ENCODE measurements around the gene ADNP. TPM values are rescaled to one million over a fixed set of nuclear protein-coding genes. Genes with fewer than 3 reads are reported as not detected.
A peak's percentile ranks its signal among the peaks of the same experiment; 100 is the strongest.

Gene ADNP
- total and polyA plus RNA-seq, 2 of the 4 experiments (the other 2 are of a cell fraction): 23.3 to 24.8 TPM

DNA sequence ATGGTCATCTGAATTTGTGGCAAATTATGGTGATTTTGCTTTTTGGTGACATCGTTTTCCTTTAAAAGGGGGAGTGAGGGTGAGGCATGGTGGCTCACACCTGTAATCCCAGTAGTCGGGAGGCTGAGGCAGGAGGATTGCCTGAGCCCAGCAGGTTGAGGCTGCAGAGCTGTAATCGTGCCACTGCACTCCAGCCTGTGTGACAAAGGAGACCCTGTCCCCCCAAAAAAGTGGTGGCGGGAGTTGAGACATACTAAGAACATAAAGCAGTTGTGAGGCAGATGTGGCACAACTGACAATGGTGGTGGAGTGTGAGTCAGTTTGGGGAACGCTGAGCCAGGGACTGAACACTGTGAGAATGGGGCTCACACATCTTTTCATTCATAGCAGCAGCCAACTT, 45.5 kb downstream of the ADNP start:
- H3K9me1 ChIP-seq (ENCODE audit: insufficient read depth, low read length): peaks cover 20% of the 10 kb centered on the region
- peaks cover 11% of the 10 kb centered on the region for H3K36me3 ChIP-seq (ENCODE audit: control insufficient read depth, insufficient read depth, low read length)
- no peak overlapping the region for H2AK9ac ChIP-seq (replicated peaks; ENCODE audit: low read depth, low read length, poor library complexity)
- H3K14ac ChIP-seq (replicated peaks; ENCODE audit: low read depth, low read length): no peak overlapping the region
- no peaks in the 10 kb centered on the region for H3K27me3 ChIP-seq (ENCODE audit: control insufficient read depth, insufficient read depth, low read length)
- no peak overlapping the region for H3K27ac ChIP-seq (ENCODE audit: insufficient read depth, low read length)
- 100% methylated on average over 1 of the region's 5 CpGs; no CpG with 5 or more reads in 1 of the 2 experiments for WGBS, 2 experiments (ENCODE audit: extremely low coverage in 2 of 2, insufficient read length in 1 of 2)
- H3K23ac ChIP-seq (ENCODE audit: low read depth, low read length): no peak overlapping the region
- H3K4me1 ChIP-seq (ENCODE audit: control insufficient read depth, insufficient read depth, low read length): no peaks in the 10 kb centered on the region
- H3K9ac ChIP-seq (ENCODE audit: low read depth, low read length): no peak overlapping the region
- TF ChIP-seq MAFK (IDR thresholded peaks at IDR 0.05; ENCODE audit: low read depth, low read length) (no peak), SMC3 (IDR thresholded peaks at IDR 0.05; ENCODE audit: low read depth, low read length) (no peak), CEBPB (IDR thresholded peaks at IDR 0.05; ENCODE audit: low read depth, low read length) (no peak), NFE2L2 (IDR thresholded peaks at IDR 0.05; ENCODE audit: low read depth, low read length) (no peak), CHD1 (IDR thresholded peaks at IDR 0.05; ENCODE audit: low read depth, low read length) (no peak), POLR2A (IDR thresholded peaks at IDR 0.05; ENCODE audit: low read depth, low read length) (no peak), MXI1 (IDR thresholded peaks at IDR 0.05; ENCODE audit: borderline replicate concordance, low read depth, low read length) (no peak), FOS (IDR thresholded peaks at IDR 0.05; ENCODE audit: low read depth, low read length) (no peak), RCOR1 (IDR thresholded peaks at IDR 0.05; ENCODE audit: insufficient replicate concordance, low read length) (no peak), RFX5 (IDR thresholded peaks at IDR 0.05; ENCODE audit: low read depth, low read length) (no peak), BHLHE40 (IDR thresholded peaks at IDR 0.05; ENCODE audit: low read depth, low read length) (no peak), RAD21 (IDR thresholded peaks at IDR 0.05; ENCODE audit: low read length) (no peak)
- TF ChIP-seq, protein P1, sequence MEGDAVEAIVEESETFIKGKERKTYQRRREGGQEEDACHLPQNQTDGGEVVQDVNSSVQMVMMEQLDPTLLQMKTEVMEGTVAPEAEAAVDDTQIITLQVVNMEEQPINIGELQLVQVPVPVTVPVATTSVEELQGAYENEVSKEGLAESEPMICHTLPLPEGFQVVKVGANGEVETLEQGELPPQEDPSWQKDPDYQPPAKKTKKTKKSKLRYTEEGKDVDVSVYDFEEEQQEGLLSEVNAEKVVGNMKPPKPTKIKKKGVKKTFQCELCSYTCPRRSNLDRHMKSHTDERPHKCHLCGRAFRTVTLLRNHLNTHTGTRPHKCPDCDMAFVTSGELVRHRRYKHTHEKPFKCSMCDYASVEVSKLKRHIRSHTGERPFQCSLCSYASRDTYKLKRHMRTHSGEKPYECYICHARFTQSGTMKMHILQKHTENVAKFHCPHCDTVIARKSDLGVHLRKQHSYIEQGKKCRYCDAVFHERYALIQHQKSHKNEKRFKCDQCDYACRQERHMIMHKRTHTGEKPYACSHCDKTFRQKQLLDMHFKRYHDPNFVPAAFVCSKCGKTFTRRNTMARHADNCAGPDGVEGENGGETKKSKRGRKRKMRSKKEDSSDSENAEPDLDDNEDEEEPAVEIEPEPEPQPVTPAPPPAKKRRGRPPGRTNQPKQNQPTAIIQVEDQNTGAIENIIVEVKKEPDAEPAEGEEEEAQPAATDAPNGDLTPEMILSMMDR (conservative IDR thresholded peaks at IDR 0.05; ENCODE audit: low read depth, low read length): no peak
- no peak overlapping the region for H2BK120ac ChIP-seq (ENCODE audit: low read depth, low read length)
- H2BK5ac ChIP-seq (ENCODE audit: low read depth, low read length, poor library complexity, severe bottlenecking): no peak overlapping the region
- no peak for DNase-seq
- no peak overlapping the region for H3K56ac ChIP-seq (ENCODE audit: extremely low read depth, insufficient read depth, low read length)
- no peak for ATAC-seq (ENCODE audit: low read depth)
- no peak overlapping the region for H2AK5ac ChIP-seq (ENCODE audit: low read depth, low read length)
- ChIA-PET POLR2A (ENCODE audit: unreplicated experiment) (no interaction called here), CTCF (interaction anchor here (0.6 kb wide), 1 partner anchor 91 kb away, joined by 3 read pairs; the partner anchor contains the start of gene BCAS4)
- no peak overlapping the region for H3K4me3 ChIP-seq (ENCODE audit: insufficient read depth, low read depth, low read length)
- H3K4ac ChIP-seq (ENCODE audit: low read depth, low read length): no peak overlapping the region
- peaks cover 19 to 48% of the 10 kb centered on the region in 2 experiments; a peak in 3 of 4 replicates for H3K79me1 ChIP-seq (ENCODE audit: low read depth in 1 of 2, low read length in 2 of 2)
- H2BK15ac ChIP-seq (ENCODE audit: low read depth, low read length): no peak overlapping the region
- no peak overlapping the region for H3K18ac ChIP-seq (ENCODE audit: low read depth, low read length)
- H2AFZ ChIP-seq (replicated peaks; ENCODE audit: low read length, poor library complexity): peak overlapping the region; percentile 33
- no peak overlapping the region for H4K5ac ChIP-seq (ENCODE audit: low read depth, low read length)
- no peak overlapping the region for H3K4me2 ChIP-seq (ENCODE audit: low read depth, low read length)
- dilution Hi-C loops (cut with HindIII; ENCODE audit: low sequenced_read_pairs, unreplicated experiment) (no loop called here), intact Hi-C loops (cut with micrococcal nuclease) (no loop called here), in situ Hi-C loops (cut with MboI; ENCODE audit: low sequenced_read_pairs) (no loop called here)
- 0 out of 2 replicates have a peak, but pooled peaks cover 2% of the 10 kb centered on the region for H3K9me3 ChIP-seq (ENCODE audit: control insufficient read depth, insufficient read depth, low read length)
- no peak overlapping the region for H4K8ac ChIP-seq (ENCODE audit: low read depth in 2 of 2, low read length in 2 of 2)
- H2BK20ac ChIP-seq (ENCODE audit: low read depth, low read length): no peak overlapping the region
- no TSS peak for BruUV-seq (replicated peaks)
- H4K20me1 ChIP-seq (ENCODE audit: insufficient read depth, low read length): peaks cover 26% of the 10 kb centered on the region
- no peak overlapping the region for H4K91ac ChIP-seq (ENCODE audit: insufficient read depth, low read depth, low read length)

Data from IMR-90 (cell line).